HG03378 (cell line): Measurements from ENCODE around the gene MAPK10.

ENCODE experiments used
- ATAC-seq: cut with Tn5 transposase; IDR thresholded peaks from one replicate; pipeline ENCODE4 v1.9.1; 2021; ENCODE audit warnings: mild to moderate bottlenecking, moderate library complexity; ENCODE audit not compliant: unreplicated experiment

Gene MAPK10

DNA sequence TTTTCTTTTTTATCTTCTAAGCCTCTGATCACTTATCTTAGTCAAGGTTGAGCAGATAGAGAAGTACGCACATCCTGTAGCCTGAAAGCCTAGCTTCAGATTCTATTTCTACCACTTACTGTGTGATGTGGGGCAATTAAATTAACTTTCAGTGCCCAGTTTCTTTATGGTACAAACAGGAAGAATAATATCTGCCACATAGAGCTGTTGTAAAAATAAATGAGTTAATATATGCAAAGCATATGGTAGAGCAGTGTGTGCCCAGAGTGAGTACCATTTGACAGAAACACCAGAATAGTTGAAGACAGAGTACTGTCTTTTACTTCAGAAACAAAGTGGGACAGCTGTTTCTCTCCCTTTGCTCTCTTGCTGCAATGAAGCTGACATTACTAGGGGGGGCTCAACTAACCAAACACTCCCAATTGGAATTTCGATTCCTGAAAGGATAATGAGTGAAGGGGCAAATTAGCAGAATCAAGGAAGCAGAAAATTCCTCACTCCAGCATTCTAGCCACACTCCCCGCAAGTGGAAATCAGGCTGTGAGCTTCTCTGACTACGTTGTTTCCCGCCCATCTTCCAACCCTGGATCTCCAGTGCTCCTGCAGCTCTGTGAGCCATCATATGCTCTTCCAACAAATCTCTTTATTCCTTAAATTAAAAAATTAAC, 80.4 kb downstream of the MAPK10 start:
- ATAC-seq, result no peak

DNA sequence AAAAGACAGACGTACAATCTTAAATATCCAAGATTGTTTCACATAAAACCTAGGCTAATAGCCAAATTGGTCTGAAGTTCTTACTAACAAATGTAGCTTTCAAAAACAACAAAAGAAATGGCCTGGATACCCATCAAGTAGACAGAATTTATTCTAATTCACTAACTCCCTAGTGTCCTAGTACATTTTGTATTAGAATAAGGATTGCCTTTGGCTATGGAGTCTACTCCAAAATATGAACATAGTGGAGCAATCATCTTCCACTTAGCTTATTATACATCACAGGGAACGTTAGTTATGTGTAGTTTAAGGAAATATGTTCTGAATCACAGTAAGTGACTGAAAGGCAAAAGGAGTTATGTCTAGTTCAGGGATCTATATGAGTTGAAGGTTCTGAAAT, 81.7 kb downstream of the MAPK10 start:
- ATAC-seq, result no peak

DNA sequence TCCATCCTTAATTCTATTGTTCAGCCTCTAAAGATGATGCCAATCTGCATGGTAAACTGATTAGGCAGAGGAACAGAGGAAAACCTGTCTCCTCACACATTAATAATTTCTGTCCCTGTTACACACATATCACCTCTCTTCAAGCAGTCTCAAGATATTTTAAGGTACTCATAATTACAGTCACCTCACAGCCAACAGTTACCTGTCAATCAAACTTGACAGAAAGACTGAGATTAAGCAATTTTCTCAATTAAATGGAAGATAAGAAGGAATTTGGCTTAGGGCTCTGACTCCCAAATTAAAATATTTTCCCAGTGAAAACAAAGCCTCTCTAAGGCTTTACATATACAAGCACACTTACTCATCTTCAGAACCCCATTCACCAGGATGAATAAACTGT, 85.2 kb downstream of the MAPK10 start:
- ATAC-seq, result no peak

DNA sequence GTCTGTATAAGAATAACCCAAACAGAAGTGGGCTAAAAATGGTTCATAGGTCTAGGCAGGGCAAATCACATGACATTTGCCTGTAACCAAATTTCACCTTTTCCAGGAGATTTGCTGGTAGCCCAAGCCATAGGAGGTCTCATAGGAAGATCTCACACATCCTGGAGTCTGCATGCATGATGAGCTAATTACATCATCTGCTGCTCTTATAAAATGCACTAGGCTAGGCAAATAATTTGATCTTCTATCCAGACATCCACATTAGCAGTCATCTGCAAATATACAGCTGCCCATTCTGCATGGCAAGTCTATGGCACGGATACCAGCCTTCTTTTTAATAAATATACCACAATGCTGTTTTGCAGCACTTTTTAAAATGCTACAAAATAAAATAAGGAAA, 87.2 kb downstream of the MAPK10 start:
- no peak for ATAC-seq

DNA sequence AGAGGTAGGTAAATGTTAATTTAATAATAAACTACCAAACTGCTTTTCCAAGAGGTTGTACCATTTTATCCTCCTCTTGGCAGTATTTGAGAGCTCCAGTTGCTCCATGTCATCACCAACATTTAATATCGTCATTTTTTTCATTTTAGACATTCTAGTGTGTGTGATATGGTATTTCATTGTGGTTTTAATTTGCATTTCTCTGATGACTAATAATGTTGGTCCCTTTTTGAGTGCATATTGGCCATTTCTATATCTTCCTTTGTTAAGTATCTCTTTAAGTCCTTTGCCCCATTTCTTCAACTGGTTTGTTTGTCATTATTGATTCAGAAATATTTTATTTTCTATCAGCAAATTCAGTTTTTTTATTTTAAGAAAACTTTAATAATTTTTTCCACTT, 88.8 kb downstream of the MAPK10 start:
- ATAC-seq, result no peak

DNA sequence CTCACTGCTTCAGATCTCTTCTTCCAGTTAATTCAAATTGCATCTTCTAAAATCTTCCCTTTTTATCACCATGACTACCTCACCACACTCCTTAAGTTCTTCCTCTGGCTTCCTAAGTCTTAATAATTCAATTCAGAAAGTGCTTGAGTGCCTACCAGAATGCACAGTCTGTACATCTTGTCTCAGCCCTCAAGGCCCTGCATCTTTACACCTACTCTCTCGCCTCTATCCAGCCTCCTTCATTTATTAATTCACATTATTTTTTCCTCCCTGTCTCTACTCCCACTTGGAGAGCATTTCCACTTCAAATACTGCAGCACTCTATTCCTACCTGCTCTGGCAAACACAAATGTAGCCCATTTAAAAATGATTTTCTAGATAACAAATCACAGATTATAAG, 90.5 kb downstream of the MAPK10 start:
- ATAC-seq, result no peak

DNA sequence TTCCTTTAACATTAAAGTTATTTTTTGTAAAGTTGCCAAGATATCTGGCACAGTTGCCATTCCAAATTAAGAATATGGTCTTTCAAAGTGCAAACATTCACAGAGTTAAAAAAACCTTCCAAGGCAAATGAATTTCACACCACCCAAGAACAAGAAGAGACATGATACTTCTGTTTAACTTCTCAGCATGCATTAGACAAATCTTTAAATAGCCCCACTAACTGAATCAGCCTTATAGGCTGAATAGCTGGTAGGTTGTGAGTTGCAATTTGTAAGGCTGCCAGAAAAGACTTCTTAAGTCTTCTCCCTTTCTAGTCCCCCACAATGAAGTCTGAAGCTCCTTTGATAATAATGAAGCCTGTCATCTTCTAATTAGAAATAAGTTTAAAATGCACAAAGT, 95.6 kb downstream of the MAPK10 start:
- no peak for ATAC-seq

DNA sequence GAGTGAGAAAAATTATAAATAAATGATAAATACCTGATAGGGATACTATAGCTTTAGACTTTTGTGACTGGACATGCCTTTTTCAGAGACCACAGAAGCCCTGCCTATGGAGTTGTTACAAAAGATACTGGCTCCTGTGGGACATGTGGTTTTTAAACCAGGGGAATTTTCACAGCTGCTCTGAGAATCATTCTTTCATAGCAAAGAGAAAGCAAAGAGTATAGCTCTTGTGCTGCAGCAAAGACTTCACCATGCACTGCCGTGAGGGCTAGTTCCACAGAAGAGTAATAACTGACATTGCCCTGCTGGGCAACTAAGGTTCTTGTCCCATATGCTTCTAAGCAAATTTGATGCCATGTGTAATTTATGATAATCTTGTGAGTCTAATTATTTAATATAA, 98.2 kb downstream of the MAPK10 start:
- no peak for ATAC-seq

DNA sequence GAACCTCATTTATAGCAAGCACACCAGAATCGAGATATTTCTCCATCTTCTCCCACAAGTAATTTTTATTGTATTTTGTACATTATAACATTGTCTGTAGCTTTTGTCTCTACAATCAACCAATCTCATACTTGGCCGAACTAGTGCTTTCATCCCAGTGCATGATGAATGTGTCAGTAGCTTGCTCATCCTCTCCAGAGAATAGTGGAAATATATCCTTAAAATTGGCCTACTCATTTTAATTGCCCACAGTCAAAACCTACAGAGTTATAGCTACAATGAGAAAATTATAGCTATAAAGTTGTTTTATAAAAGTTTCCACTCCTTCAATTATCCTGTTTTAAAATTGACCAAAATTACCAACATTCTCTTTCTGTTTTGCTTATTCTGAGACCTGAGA, 103.8 kb downstream of the MAPK10 start:
- no peak for ATAC-seq

DNA sequence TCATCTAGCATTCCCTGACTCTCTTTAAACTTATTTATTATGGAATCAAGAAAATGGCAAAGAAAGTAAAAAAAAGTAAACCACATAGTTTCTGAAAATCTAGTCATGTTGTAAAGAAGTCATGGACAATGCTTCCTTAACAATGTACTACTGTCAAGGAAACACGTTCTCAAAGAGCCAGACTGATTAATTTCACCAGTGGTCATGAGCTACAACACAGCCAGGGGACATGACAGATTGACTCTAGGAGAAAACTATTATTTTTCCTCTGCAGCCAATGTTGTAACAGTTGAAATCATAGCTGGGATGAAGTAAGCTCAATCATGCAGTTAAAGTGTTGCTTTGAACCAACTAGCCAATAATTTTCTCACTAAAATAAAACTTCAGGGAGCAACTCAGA, 109.2 kb downstream of the MAPK10 start:
- no peak for ATAC-seq

DNA sequence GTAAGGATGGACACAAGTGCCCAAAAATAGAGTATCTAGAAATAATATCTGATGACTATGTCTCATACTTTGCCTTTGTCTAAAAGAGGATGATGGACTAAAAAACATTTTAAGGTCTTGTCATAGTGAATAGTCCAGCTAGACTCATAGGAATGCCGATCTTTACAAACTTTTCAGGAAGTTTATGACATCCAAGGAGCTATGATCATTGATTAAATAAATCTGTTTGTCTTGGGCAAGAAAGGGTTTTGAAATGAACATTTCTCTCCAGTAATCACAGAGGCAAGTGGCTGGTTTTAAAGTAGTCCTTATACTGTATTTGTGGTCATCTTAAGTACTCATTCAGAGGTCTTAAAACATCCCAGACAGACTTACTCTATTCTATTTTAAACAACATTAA, 109.8 kb downstream of the MAPK10 start:
- no peak for ATAC-seq

DNA sequence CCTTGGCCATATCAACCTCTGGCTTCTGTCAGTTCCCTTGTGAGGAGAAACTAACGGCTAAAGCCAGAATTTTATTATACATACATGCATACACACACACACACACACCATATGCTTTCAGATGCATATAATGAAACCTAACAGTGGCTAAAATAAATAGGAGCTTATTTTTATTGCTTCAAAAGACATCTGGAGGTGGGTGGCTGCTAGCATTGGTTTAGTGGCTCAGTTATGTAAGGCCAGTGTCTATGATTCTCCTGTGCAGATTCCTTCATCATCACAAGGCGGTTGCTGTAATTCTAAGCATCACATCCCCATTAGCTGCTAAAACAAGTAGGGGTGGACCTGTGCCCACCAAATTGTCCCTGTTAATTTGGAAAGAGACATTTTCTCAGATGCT, 110.8 kb downstream of the MAPK10 start:
- no peak for ATAC-seq

DNA sequence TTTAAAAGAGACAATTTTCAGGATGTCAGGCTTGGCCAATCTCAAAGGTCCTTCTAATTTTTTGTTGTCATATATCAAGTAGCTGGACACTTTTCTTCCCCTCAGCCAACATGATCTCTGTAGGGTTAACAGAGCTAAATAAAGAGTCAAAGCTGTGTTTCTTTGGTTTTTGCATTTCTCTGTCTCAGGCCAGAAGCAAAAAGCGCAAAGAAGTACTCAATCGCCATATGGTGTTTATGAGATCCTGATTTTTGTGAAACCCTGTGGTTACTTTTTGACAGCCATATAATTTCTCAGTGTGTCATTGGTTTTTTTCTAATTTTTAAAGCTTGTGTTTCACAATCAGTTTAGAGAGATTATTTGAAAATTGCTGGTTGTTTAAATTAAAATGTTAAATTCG, 111.9 kb downstream of the MAPK10 start:
- no peak for ATAC-seq

DNA sequence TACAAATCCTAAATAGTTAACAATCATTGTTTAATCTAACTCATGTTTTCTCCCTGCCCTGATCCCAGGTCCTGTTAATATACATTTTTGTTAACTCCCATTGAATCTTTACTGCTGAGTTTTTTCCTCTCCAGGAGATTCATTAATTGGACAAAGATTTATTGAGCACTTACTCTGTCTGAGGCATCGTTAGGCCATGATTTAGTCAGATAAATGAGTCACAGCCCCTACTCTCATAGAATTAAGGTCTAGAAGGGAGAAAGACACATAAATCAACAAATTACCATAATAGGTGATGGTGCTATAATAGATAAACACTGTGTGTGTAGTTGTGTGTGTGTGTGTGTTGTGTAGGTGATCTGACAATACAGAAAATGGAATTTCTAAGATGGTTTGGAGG, 112.5 kb downstream of the MAPK10 start:
- no peak for ATAC-seq

DNA sequence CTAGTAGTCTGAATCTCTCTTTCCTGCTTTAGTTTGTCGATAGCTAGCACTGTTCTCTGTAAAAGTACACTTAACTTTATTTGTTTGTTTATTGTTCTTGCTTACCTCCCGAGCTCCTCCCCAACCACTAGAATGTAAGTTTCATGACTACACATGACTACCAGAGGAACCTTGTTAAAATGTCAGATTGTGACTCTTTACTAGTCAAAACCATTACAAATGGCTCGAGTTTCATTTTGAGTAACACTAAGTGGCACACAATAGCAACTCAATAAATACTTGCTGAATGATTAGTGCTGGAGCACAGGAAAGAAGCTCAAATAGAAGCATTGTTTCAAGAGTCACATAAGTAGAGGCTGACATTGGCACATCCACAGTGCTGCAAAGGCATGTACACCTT, 116.1 kb downstream of the MAPK10 start:
- ATAC-seq, result no peak

DNA sequence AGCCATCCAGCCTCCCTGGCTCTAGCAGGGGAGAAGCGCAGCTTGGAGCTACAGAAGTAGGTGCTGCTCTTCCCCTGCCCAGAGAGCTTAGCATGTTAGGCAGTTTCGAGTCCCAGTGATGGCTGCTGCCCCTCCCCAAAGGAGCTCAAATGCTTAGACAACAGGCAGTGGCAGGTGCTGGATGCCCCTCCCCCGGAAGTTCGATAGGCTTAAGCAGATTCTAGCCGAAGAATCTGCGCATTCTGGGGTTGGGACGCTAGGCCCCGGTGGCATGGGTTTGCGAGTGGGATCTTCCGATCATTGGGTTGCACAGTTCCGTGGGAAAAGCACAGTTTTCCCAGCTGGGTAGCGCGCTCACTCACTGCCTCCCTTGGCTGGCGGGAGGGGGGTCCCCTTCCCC, 117.2 kb downstream of the MAPK10 start:
- ATAC-seq, result no peak

DNA sequence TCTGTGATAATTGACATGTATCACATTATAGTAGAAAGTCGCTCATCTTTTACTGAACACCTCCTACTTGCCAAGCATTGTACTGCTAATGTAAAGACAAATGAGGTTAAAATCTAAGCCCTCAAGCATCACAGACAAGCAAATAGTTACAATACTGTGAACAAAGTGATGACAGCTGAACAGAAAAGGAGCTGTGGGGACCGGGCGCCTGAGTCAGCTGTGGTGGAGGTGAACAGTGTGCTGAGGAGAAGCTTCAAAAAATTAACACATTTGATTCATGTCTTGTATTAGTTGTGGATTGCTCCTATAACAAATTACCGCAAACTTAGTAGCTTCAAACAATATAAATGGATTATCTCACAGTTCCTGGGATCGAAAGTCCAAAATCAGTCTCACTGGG, 124.3 kb downstream of the MAPK10 start:
- no peak for ATAC-seq

DNA sequence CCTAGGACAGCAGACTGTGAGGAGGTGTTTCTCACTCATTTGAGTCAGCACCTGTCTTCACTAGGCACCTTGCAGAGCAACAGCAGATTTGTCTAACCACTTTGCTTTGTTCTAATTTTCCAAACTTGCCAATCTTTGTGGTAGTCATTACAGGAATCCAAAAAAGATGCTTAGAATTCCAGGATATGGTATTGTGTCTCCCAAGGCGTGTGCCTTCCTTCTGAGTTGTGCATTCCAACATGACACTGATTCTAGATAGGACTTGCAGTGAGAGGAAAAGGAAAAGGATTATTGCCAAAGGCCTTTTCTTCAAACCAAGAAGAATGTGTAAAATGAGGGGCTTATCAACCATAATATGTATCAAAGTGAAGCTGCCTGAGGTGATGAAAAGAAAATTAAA, 126.2 kb downstream of the MAPK10 start:
- no peak for ATAC-seq

DNA sequence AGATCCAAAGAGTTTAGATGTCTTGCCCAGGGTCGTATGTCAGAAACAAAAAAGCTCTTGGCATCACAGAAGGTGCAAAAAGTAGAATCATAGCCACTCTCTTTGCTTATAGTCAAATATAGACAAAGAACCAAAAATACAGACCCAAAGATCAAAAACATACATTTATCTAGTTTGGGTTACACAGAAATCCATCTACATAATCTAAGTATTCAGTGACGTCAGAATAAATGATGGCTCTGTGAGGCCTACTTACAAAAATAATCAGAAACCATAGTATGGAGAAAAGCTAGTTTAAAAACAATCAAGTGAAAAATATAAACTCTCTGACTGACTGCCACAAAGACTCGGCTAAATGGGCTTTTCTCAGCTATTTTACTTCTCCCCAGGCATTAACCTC, 126.8 kb downstream of the MAPK10 start:
- ATAC-seq, result no peak

DNA sequence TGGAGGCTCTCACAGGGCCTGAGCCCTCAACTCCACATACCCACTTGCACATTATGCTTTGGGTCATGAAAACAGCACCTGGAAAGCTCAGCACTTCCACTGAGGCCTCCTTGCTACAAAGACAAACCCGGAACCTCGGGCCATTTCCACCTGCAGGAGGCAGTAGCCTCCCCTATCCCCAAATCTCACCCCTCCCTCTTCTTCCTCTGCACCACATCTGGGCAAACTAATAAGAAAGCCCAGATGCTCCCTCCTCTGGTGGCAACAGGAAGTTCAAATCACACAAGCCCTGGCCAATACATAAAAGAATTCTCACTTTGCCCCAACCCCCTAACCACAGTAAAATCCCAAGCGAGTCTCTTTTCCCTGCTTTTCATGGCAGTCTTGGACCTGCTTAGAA, 136.4 kb downstream of the MAPK10 start:
- no peak for ATAC-seq

DNA sequence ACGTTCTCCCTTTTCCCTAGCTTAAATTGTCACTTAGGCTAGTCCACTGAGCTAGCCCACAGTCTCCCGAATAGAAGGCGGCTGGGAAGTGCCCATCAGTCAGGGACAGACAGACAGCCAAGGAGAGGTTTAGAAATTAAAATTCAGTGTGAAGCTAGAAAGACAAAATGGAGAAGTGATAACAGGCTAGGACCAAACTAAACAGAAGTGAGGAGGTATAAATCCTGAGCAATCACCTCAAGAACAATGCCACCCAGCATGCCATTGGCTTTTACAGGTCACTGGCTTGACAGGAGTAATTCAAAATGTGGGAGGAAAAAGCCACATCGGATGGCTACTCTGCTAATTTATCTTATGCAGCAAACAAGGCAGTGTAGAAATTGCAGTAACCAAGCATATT, 138.9 kb downstream of the MAPK10 start:
- no peak for ATAC-seq

DNA sequence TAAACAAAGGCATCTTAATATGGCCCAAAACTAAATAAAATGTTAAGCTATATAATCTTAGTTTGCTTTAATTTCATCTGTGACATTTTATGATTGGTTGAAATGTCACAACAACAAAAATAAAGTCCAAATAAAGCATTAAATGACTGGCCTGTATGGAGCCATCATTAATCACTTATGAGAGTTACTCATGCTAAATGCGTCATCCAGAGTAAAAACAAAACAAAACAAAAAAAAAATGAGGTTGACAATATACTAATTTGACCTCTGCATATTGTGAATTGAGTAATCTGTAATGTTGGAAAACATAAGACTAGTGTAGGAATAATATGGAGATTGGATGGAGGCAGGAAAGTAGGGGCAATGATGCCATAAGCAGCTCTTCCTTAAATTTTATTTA, 139.7 kb downstream of the MAPK10 start:
- no peak for ATAC-seq

DNA sequence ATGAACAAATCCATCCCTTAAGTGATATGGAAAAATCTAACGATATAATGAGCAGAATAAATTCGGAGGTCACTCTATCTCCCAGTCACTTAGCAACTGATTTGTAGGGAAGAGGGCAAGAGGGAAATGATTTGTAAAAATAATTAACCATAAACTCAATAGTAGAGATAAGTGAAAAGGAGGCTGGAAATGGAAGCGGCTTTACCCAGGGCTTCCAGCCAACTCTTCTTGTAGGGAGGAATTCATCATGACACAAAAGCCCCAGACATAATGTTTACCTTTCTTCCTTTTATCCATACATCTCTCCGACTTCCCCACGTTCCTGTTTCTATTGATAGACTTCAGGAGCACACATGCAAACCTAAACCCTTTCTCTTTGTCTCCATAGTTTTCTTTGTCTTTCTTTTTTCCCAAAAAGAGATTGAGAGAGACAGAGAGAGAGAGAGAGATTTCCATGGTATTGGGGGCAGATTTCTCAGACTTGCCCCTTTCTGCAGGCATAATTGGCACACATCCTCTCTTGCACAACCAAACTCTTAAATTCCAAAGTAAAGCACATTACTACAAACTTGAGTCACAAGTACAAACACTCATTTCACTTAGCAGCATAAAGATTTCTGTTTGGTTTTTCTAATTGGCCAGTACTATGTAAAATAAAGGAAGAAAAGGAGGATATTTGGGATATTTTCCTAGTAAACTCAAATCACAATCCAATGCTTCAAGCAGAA, 140.9 kb downstream of the MAPK10 start:
- no peak for ATAC-seq
